Eye (tissue), 1 donor: Measurements from ENCODE around the gene PRICKLE1.

Source experiments
- DNase-seq: peaks from one replicate; pipeline ENCODE4 v3.0.0-alpha.2; 2015

Gene PRICKLE1

DNA sequence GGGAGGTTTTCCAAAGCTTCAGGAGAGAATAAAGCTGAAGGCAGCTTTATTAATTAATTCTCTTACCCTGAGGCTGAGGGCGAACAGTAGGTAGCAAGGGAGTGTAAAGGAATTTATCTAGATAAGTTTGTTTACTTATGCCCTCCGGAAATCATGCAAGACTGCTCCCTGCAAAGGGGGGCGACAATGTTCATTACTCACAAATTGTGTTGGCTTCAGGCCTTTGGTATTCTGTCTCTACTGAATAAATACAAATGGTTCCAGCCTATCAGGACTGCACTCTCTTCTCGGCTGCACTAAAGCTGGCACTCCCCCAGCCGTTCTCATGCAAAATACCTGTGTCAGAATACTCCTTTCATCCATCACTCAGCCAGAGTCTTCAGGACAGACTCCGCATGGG lies 142.8 kb downstream of the PRICKLE1 start:
- DNase-seq = no peak

DNA sequence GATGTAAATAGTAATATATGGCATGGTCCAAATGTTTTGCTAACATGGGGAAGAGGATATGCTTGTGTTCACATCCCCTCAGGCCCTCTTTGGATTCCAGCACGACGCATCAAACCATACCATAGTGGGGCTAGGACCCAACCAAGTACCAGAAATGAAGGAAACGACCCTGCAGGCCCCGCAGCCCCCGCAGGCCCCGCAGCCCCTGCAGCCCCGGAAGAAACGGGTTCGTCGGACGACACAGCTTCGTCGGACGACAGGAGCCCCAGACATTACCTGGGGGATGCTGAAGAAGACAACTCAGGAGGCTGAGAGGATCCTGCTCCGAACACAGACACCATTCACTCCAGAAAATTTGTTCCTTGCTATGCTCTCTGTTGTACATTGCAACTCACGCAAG lies 143.7 kb downstream of the PRICKLE1 start:
- no peak for DNase-seq

DNA sequence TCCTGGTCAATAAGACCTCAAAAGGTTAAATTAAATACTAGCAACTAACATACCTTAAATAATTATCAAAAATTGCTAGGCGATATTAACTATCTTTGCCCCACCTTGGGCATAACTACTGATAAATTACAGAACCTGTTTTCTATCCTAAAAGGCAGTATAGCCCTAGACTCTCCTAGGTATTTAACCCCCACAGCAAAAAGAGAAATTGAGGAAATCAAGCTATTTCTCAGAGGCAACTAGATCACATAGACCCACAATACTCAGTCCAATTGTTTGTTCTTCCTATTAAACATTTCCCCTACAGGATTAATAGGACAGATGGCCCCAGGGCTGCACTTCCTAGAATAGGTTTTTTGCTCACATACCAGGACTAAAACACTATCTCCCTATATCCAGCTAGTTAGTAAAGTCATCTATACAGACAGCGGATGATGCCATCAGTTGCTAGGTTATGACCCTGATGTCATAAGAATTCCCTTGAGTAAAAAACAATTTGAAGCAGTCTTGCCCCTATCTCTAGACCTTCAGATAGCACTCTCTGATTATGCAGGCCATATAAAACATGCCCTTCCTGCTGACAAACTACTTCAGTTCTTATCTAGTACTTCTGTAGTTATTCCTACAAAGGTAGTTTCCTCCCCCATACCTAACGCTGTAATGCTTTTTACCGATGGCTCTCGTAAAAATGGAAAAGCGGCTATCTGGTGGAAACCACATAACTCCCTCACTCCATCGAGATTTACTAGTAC lies 145.2 kb downstream of the PRICKLE1 start:
- DNase-seq = no peak

DNA sequence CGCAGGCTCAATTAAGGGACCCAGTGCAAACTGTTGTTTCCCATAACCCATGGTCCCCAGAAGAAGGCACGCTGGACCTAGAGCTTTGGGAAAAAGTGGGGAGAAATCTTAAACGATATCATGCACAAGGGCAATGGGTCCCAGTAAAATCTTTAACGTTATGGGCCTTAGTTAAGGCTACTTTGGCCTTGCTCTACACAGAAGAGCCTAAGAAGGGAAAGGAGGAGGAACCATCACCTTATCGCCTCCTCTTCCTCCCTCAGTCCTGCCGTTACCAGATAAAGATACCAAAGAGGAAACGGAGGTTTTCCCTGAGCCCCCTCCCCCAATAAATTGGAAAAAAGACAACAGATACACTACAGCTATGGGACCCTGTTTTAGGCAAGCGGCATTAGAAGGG lies 146.7 kb downstream of the PRICKLE1 start:
- no peak for DNase-seq

DNA sequence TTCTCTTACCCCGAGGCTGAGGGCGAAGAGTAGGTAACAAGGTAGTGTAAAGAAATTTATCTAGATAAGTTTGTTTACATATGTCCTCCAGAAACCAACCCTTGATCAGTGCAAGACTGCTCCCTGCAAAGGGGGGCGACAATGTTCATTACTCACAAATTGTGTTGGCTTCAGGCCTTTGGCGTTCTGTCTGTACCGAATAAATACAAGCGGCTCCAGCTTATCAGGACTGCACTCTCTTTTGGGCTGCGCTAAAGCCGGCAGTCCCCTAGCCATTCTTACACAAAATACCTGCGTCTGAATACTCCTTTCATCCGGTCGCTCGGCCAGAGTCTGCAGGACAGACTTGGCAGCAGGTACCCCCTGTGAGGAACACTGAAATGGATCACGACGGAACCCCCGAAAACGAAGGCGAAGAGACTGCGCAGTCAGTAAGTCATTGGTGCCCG lies 147.2 kb downstream of the PRICKLE1 start:
- DNase-seq = no peak

DNA sequence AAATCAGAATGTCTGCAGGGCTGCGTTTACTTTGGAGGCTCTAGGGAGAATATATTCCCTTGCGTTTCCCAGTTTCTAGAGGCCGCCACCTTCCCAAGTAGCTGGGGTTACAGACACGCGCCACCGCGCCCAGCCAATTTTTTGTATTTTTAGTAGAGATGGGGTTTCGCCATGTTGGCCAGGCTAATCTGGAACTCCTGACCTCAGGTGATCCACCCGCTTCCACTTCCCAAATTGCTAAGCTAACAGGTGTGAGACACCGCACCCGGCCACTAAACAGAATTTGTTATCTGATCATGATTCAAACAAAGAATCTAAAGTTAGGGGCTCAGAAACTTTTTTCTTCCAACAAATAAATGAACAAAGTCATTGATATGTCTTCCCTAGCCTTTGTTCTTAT lies 148.9 kb downstream of the PRICKLE1 start:
- no peak for DNase-seq

DNA sequence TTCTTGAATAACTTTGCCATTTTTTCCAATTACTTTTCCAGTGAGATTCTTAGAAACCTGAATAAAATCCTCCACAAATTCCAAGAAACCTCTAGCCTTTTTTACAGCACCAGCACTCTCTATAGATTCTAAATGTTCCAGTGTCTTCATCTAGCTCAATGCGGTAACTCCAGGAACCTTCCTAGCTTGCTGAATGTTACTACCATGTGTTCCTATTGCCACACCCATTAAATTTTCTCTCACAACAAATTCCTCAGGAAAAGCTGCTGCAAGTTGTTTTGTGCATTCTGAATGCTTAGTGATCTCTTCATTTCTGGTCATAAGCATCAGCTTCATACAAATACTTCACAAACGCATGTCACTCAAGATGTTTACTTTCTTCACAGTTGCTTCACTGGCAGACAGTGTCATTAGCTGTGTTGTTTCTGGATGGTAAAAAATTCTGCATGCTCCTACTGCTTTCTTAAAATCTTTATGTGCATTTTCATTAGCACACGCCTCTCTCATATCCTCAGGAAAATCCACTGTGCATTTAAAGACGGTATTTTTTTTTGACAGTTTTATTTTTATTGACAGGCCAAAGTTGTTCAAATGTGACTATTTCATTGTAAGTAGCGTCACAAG lies 156.9 kb downstream of the PRICKLE1 start:
- DNase-seq = no peak

DNA sequence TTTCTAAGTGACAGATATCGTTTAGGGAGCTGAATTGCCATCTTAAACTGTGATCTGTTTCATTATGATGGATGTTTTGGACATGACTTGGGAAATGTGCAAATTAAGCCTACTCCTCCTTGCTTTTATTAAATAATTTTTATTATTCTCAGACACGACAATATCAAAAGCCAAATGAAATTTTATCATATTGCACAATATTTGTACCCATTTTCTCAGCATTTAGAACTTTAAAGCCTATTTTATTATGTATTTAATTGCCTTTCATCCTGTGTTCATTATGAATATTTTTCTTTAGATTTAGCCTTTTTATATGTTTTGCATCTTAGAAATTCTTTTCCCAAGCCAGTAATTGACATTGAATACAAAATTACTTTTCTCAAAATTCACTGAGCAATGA lies 160.7 kb downstream of the PRICKLE1 start:
- no peak for DNase-seq

DNA sequence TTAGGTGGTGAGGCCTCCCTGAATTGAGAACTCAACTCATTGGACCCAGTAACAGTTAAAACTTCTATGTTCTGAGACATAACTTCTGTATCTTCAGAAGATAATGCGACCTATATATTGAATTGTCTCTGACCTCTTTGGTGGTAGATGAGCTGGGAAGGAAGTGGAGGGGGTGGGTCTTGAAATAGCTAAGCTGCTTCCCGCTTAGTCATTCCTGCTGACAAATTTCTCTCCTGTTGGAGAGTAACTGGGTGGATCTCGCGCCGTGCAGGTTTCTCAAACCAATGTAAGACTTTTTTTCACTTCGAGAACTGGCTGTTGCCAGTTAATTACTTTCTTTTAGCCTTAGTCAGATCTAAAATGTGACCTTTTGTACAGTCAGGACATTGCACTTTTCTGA lies 162.8 kb downstream of the PRICKLE1 start:
- DNase-seq = no peak

DNA sequence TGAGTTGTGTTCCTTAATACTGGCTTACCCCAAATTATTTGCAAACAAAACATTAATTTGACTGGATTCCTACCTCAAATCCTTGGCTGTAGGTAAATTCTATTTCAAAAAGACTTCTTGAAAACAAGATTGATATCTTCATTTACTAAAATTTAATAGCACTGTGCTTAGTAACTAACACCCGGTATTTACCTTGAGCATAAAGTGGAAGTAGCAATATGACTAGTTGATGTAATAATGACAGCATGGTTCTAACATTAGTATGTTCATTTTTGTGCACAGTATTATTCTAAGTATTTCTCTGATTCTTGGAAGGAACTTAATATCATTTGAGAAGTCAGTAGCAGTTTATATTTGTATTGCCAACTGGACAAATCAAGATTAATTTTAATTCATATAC lies 166.8 kb downstream of the PRICKLE1 start:
- DNase-seq = no peak

DNA sequence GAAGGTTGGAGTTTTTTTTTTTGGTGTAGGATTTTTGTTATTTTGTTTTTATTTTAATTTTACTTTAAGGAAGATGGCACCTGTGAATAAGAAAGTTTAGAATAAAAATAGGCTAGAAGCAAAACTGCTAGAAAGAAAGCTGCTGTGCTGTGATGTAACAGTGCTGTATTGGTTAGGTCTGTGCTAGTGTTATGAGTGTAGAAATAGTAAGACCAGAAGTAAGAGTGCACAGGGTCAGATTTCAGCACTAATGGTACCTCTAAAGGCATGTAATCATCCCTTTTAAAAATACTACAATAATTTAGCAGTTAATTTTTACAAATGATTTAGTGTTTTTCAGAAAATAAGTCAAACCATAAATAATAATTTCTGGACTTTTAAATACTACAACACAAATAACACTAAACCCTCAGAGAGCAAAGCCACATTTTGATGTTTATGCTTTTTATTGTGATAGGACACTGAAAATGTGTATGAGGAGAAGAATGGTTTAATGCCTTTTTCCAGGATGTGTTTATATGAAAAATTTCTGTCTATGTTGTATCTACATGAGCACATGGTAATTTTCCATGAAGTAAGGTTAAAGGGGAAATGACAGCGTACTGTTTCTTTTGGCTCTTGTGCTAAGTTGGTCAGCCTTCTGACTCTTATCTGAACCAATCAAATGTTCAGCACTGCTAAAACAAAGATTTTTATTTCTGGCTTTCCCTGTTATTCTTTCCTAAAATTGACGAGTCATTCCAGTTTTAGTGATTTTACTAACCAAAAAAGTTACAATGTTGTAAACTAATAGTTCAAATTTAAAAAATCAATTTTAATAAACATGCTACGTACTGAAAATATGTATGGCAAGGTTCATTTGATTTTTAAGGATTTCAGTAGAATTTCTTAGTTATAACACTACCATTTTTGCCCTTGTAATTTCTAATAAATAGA lies 167.4 kb downstream of the PRICKLE1 start:
- DNase-seq = no peak

DNA sequence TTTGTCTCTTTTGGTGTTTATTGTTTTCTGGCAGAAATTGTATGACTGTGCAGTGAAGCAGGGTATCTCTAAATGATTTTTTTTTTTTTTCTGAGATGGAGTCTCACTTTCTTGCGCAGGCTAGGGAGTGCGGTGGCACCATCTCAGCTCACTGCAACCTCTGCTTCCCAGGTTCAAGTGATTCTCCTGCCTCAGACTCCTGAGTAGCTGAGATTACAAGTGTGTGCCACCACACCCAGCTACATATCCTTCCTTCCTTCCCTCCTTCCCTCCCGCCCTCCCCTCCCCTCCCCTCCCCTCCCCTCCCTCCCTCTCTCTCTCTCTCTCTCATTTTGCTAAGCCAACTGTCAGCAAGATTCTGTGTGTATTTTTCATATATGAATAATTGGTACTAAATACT lies 169.2 kb downstream of the PRICKLE1 start:
- no peak for DNase-seq

DNA sequence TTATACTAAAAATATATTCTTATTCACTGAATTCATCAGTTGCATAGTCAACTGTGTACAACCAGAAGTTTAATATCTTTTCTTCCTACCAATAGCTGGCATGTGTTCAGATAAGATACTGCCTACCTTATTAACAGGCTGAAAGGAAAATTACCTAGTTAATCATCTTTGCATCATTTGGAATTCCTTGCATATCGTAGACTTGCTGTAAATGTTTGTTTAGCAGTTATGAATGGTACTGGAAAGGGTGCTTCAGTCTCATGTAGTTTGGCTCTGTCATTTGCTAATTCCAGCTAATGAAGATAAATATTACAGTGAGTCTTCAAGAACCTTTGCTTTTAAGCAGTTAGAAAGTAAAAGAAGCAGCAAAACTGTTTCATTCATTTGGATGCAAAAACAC lies 179.2 kb downstream of the PRICKLE1 start:
- DNase-seq = no peak

DNA sequence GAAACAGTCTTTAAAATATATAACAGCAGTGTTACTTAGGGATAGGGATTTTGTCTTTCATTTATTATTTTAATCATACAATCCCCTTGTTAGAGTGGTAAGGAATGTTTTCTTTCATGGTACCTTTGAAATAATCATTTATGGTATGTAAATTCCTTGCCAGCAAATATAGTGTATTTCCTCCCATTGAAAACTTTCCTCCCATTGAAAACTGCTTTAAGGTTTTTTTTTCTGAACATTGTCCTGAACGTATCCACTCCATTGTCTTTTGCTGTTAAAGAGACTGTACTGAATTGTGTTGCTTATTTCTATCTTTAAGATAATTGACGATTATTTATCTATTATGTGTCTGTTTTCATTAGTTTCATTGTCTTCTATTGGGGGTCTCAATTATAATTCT lies 180.1 kb downstream of the PRICKLE1 start:
- no peak for DNase-seq

DNA sequence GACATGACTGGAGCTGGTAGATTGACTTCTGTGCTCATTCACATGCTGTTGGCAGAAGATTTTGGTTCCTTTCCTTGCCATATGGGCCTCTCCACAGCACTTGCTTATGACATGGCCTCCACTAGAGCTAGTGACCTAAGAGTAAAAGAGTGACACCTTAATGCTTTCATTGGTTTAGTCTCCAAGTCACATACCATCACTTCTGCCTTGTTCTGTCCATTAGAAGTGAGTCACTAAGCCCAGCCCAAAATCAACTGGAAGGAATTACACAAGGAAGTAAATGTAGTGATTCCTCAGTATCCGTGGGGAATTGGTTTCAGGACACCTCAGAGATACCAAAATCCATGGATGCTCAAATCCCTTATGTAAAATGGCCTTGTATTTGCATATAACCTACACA lies 182.2 kb downstream of the PRICKLE1 start:
- DNase-seq = no peak
